ENCODE measurements around the gene EID1.

The EID1 gene

GRCh38 chr15:48862705-48863104 is 15.2 kb upstream of the EID1 start:
- CTCF ChIA-PET = interaction anchor here (1.7 to 2.2 kb wide), 2 partner anchors 102 to 110 kb away, joined by 4 to 12 read pairs; partner anchors contain the start of gene SHC4
- POLR2A ChIA-PET = no interaction called here
- no peak for TF ChIP-seq HDGF (IDR thresholded peaks at IDR 0.05; ENCODE audit: borderline replicate concordance)
- TF ChIP-seq TARDBP (IDR thresholded peaks at IDR 0.05) = no peak
- TF ChIP-seq FOXA1 (IDR thresholded peaks at IDR 0.05) = no peak
- TF ChIP-seq LEF1 (IDR thresholded peaks at IDR 0.05; ENCODE audit: borderline replicate concordance) = no peak
- no peak for TF ChIP-seq ZNF384 (IDR thresholded peaks at IDR 0.05)
- DNase-seq (ENCODE audit: extremely low spot score) = no peak

- ChIA-PET CTCF (interaction anchor here (2.7 kb wide), 1 partner anchor 110 kb away, joined by 7 read pairs; no protein-coding TSS in a partner anchor), POLR2A (interaction anchor here (1.4 to 5.4 kb wide), 2 partner anchors 12 to 110 kb away, joined by 8 to 33 read pairs; partner anchors contain the start of gene EID1)
- no peak for DNase-seq (ENCODE audit: extremely low spot score)
- TF ChIP-seq HDGF (IDR thresholded peaks at IDR 0.05; ENCODE audit: borderline replicate concordance) (no peak), ZNF384 (IDR thresholded peaks at IDR 0.05) (no peak), BHLHE40 (IDR thresholded peaks at IDR 0.05; ENCODE audit: borderline replicate concordance) (no peak), ARNT (IDR thresholded peaks at IDR 0.05) (no peak)
Measured at GRCh38 chr15:48865370-48866079, 12.4 kb upstream of the EID1 start.

- TF ChIP-seq HDGF (IDR thresholded peaks at IDR 0.05; ENCODE audit: borderline replicate concordance) (no peak), CTBP1 (IDR thresholded peaks at IDR 0.05; ENCODE audit: borderline replicate concordance) (no peak), L3MBTL2 (conservative IDR thresholded peaks at IDR 0.05) (no peak), ARNT (IDR thresholded peaks at IDR 0.05) (no peak), SUZ12 (IDR thresholded peaks at IDR 0.05) (no peak), FOXK2 (IDR thresholded peaks at IDR 0.05) (no peak), FOXA1 (IDR thresholded peaks at IDR 0.05) (no peak), ELF4 (IDR thresholded peaks at IDR 0.05) (no peak), NFRKB (IDR thresholded peaks at IDR 0.05) (no peak)
- ChIA-PET POLR2A (interaction anchor here (1.4 to 5.4 kb wide), 2 partner anchors 12 to 110 kb away, joined by 8 to 33 read pairs; partner anchors contain the start of gene EID1), CTCF (interaction anchor here (2.7 kb wide), 1 partner anchor 109 kb away, joined by 7 read pairs; no protein-coding TSS in a partner anchor)
- no peak for DNase-seq (ENCODE audit: extremely low spot score)
Measured at GRCh38 chr15:48866141-48866563, 11.8 kb upstream of the EID1 start.

GRCh38 chr15:48868023-48868422 is 9.9 kb upstream of the EID1 start:
- TF ChIP-seq FOXA1 (IDR thresholded peaks at IDR 0.05) (no peak), HDGF (IDR thresholded peaks at IDR 0.05; ENCODE audit: borderline replicate concordance) (no peak), CTBP1 (IDR thresholded peaks at IDR 0.05; ENCODE audit: borderline replicate concordance) (no peak), NFRKB (IDR thresholded peaks at IDR 0.05) (no peak), PKNOX1 (IDR thresholded peaks at IDR 0.05) (no peak), LEF1 (IDR thresholded peaks at IDR 0.05; ENCODE audit: borderline replicate concordance) (no peak)
- no peak for DNase-seq (ENCODE audit: extremely low spot score)
- CTCF ChIA-PET = no interaction called here
- POLR2A ChIA-PET = interaction anchor here (5.4 kb wide), 1 partner anchor 10 kb away, joined by 33 read pairs; the partner anchor contains the start of gene EID1

GRCh38 chr15:48868536-48868935 is 9.4 kb upstream of the EID1 start:
- no peak for DNase-seq (ENCODE audit: extremely low spot score)
- POLR2A ChIA-PET = interaction anchor here (5.4 kb wide), 1 partner anchor 9 kb away, joined by 33 read pairs; the partner anchor contains the start of gene EID1
- CTCF ChIA-PET = no interaction called here
- TF ChIP-seq SP1 (IDR thresholded peaks at IDR 0.05) (no peak), L3MBTL2 (conservative IDR thresholded peaks at IDR 0.05) (no peak), PKNOX1 (IDR thresholded peaks at IDR 0.05) (no peak), HDGF (IDR thresholded peaks at IDR 0.05; ENCODE audit: borderline replicate concordance) (no peak), FOXA1 (IDR thresholded peaks at IDR 0.05) (no peak), SUZ12 (IDR thresholded peaks at IDR 0.05) (no peak), TARDBP (IDR thresholded peaks at IDR 0.05) (no peak), LEF1 (IDR thresholded peaks at IDR 0.05; ENCODE audit: borderline replicate concordance) (no peak), NFRKB (IDR thresholded peaks at IDR 0.05) (no peak), FOXM1 (IDR thresholded peaks at IDR 0.05; ENCODE audit: borderline replicate concordance) (no peak), ARNT (IDR thresholded peaks at IDR 0.05) (no peak), ZNF384 (IDR thresholded peaks at IDR 0.05) (no peak), BHLHE40 (IDR thresholded peaks at IDR 0.05; ENCODE audit: borderline replicate concordance) (no peak), CTBP1 (IDR thresholded peaks at IDR 0.05; ENCODE audit: borderline replicate concordance) (no peak), FOXK2 (IDR thresholded peaks at IDR 0.05) (no peak), ELF4 (IDR thresholded peaks at IDR 0.05) (no peak)

GRCh38 chr15:48869966-48870365 is 8.0 kb upstream of the EID1 start:
- ChIA-PET CTCF (no interaction called here), POLR2A (no interaction called here)
- no peak for DNase-seq (ENCODE audit: extremely low spot score)
- TF ChIP-seq BHLHE40 (IDR thresholded peaks at IDR 0.05; ENCODE audit: borderline replicate concordance) (no peak), CTBP1 (IDR thresholded peaks at IDR 0.05; ENCODE audit: borderline replicate concordance) (no peak), FOXK2 (IDR thresholded peaks at IDR 0.05) (no peak), FOXM1 (IDR thresholded peaks at IDR 0.05; ENCODE audit: borderline replicate concordance) (no peak), SP1 (IDR thresholded peaks at IDR 0.05) (no peak), NFRKB (IDR thresholded peaks at IDR 0.05) (no peak), L3MBTL2 (conservative IDR thresholded peaks at IDR 0.05) (no peak), ZNF384 (IDR thresholded peaks at IDR 0.05) (no peak), TARDBP (IDR thresholded peaks at IDR 0.05) (no peak), PKNOX1 (IDR thresholded peaks at IDR 0.05) (no peak)
